CD4-positive, CD25-positive, alpha-beta regulatory T cell (primary cell): ENCODE data around the gene NTRK1. TPM values are rescaled to one million over a fixed set of nuclear protein-coding genes. Genes with fewer than 3 reads are reported as not detected.

Experiments
- ATAC-seq, 2 donors: fragments of 150-1000 bp; cut with Tn5 transposase; one replicate each; pipeline ENCODE4 v1.10.0; 2021; ENCODE audit warnings: low read depth in 2 of 2, moderate number of reproducible peaks in 2 of 2, moderate library complexity in 1 of 2
- DNase-seq, 3 donors: peaks; one replicate each; pipeline versions ENCODE4 v3.0.0 to v3.0.0-alpha.2; 2012 to 2022; ENCODE audit warnings: mixed read lengths in 1 of 3
- H3K27ac ChIP-seq: one replicate; pipeline ENCODE4 v1.7.0; 2013; ENCODE audit warnings: mild to moderate bottlenecking, low read length; ENCODE audit not compliant: insufficient read depth, poor library complexity, severe bottlenecking
- H3K27me3 ChIP-seq: one replicate; pipeline ENCODE4 v1.7.0; 2013; ENCODE audit warnings: low read length; ENCODE audit not compliant: control insufficient read depth, insufficient read depth
- H3K36me3 ChIP-seq: one replicate; pipeline ENCODE4 v1.7.0; 2013; ENCODE audit warnings: mild to moderate bottlenecking, low read length, moderate library complexity; ENCODE audit not compliant: control insufficient read depth, insufficient read depth
- H3K4me1 ChIP-seq: 2 replicates; pipeline ENCODE4 v1.7.0; 2013; ENCODE audit warnings: mild to moderate bottlenecking, low read length; ENCODE audit not compliant: insufficient read depth, control insufficient read depth, poor library complexity, severe bottlenecking
- H3K4me3 ChIP-seq: one replicate; pipeline ENCODE4 v1.7.0; 2013; ENCODE audit warnings: low read depth, mild to moderate bottlenecking, low read length, moderate library complexity
- H3K9me3 ChIP-seq, 2 experiments: 1 replicate in 1 of 2; 2 replicates in 1 of 2; pipeline ENCODE4 v1.7.0; 2013; ENCODE audit warnings: low read length in 2 of 2, mild to moderate bottlenecking in 1 of 2, moderate library complexity in 1 of 2; ENCODE audit not compliant: control insufficient read depth in 2 of 2
- H3K27ac Mint-ChIP-seq, 3 donors: one replicate each; pipeline ENCODE4 v1.8.0; 2020 to 2022; ENCODE audit warnings: mild to moderate bottlenecking in 3 of 3, mixed read lengths in 3 of 3, moderate library complexity in 2 of 3
- H3K27me3 Mint-ChIP-seq: one replicate; pipeline ENCODE4 v1.8.0; 2022; ENCODE audit warnings: mild to moderate bottlenecking, mixed read lengths
- H3K36me3 Mint-ChIP-seq: one replicate; pipeline ENCODE4 v1.8.0; 2020; ENCODE audit warnings: mixed read lengths
- H3K4me1 Mint-ChIP-seq, 4 donors: one replicate each; pipeline ENCODE4 v1.8.0; 2020 to 2022; ENCODE audit warnings: mixed read lengths in 4 of 4, mild to moderate bottlenecking in 1 of 4
- H3K4me3 Mint-ChIP-seq, 4 donors: one replicate each; pipeline ENCODE4 v1.8.0; 2020 to 2022; ENCODE audit warnings: mild to moderate bottlenecking in 4 of 4, mixed read lengths in 4 of 4, moderate library complexity in 3 of 4
- H3K9me3 Mint-ChIP-seq, 7 donors: one replicate each; pipeline ENCODE4 v1.8.0; 2020 to 2022; ENCODE audit warnings: mixed read lengths in 7 of 7, mild to moderate bottlenecking in 3 of 7, moderate library complexity in 2 of 7
- polyA plus RNA-seq, 4 donors: library from polyadenylated mRNA; unstranded; fragments of 300-500 nt; fragmentation: Illumina TruSeq; gene quantifications; one replicate each; pipeline ENCODE4 v1.2.3, GENCODE V29; 2021
- total RNA-seq: library from RNA; stranded (reverse); gene quantifications from one replicate; pipeline ENCODE4 v1.2.3, GENCODE V29; 2022

Gene NTRK1
- total and polyA plus RNA-seq, 5 donors from 2014 or later = 0.06 to 0.91 (median 0.27) TPM; not detected in 1

- H3K9me3 ChIP-seq = no peaks in the 10 kb centered on the region
- H3K36me3 ChIP-seq = no peaks in the 10 kb centered on the region
- H3K4me1 ChIP-seq = no peaks in the 10 kb centered on the region
- Mint-ChIP-seq H3K27ac (no peak overlapping the region), H3K27me3 (peaks cover 29% of the 10 kb centered on the region), H3K4me3 (no peak overlapping the region), H3K36me3 (no peaks in the 10 kb centered on the region), H3K9me3 (no peaks in the 10 kb centered on the region), H3K4me1 (no peaks in the 10 kb centered on the region)
- no peak overlapping the region for H3K4me3 ChIP-seq
- no peak for DNase-seq
- no peak overlapping the region for H3K27ac ChIP-seq
- no peak for ATAC-seq
- H3K27me3 ChIP-seq = no peaks in the 10 kb centered on the region
These were observed 21.9 kb downstream of the NTRK1 start for GRCh38 chr1:156882543-156882942.

- Mint-ChIP-seq H3K27ac (no peak overlapping the region), H3K27me3 (peaks cover 34% of the 10 kb centered on the region), H3K4me1 (no peaks in the 10 kb centered on the region), H3K36me3 (peaks cover 4% of the 10 kb centered on the region), H3K9me3 (no peaks in the 10 kb centered on the region), H3K4me3 (no peak overlapping the region)
- H3K9me3 ChIP-seq = no peaks in the 10 kb centered on the region
- no peak overlapping the region for H3K27ac ChIP-seq
- ATAC-seq (no peak), DNase-seq (no peak)
- no peaks in the 10 kb centered on the region for H3K27me3 ChIP-seq
- H3K36me3 ChIP-seq = no peaks in the 10 kb centered on the region
- H3K4me3 ChIP-seq = no peak overlapping the region
- no peaks in the 10 kb centered on the region for H3K4me1 ChIP-seq
These were observed 23.3 kb downstream of the NTRK1 start for GRCh38 chr1:156883919-156884318.

- DNase-seq (no peak), ATAC-seq (no peak)
- H3K27me3 Mint-ChIP-seq = peaks cover 39% of the 10 kb centered on the region
- H3K27ac Mint-ChIP-seq = no peak overlapping the region
- H3K4me1 Mint-ChIP-seq = no peaks in the 10 kb centered on the region
- Histone ChIP-seq H3K9me3 (no peaks in the 10 kb centered on the region), H3K27ac (no peak overlapping the region), H3K27me3 (no peaks in the 10 kb centered on the region), H3K36me3 (no peaks in the 10 kb centered on the region), H3K4me1 (no peaks in the 10 kb centered on the region), H3K4me3 (no peak overlapping the region)
- H3K9me3 Mint-ChIP-seq = no peaks in the 10 kb centered on the region
- no peak overlapping the region for H3K4me3 Mint-ChIP-seq
- H3K36me3 Mint-ChIP-seq = peaks cover 4% of the 10 kb centered on the region
These were observed 24.0 kb downstream of the NTRK1 start for GRCh38 chr1:156884560-156885184.

GRCh38 chr1:156885314-156885713 lies 24.6 kb downstream of the NTRK1 start:
- Mint-ChIP-seq H3K4me1 (peaks cover 0 to 3% (median 2%) of the 10 kb centered on the region in 4 donors), H3K36me3 (peaks cover 4% of the 10 kb centered on the region), H3K4me3 (no peak overlapping the region), H3K9me3 (no peaks in the 10 kb centered on the region), H3K27ac (no peak overlapping the region), H3K27me3 (peaks cover 46% of the 10 kb centered on the region)
- H3K27ac ChIP-seq = no peak overlapping the region
- no peaks in the 10 kb centered on the region for H3K9me3 ChIP-seq
- no peak overlapping the region for H3K4me3 ChIP-seq
- H3K27me3 ChIP-seq = no peaks in the 10 kb centered on the region
- no peak for DNase-seq
- H3K36me3 ChIP-seq = no peaks in the 10 kb centered on the region
- H3K4me1 ChIP-seq = no peaks in the 10 kb centered on the region
- ATAC-seq = no peak

GRCh38 chr1:156885880-156886355 lies 25.3 kb downstream of the NTRK1 start:
- Mint-ChIP-seq H3K27ac (no peak overlapping the region), H3K4me3 (no peak overlapping the region), H3K9me3 (no peaks in the 10 kb centered on the region), H3K4me1 (peaks cover 0 to 4% (median 3%) of the 10 kb centered on the region in 4 donors), H3K36me3 (peaks cover 4% of the 10 kb centered on the region), H3K27me3 (peaks cover 52% of the 10 kb centered on the region)
- no peaks in the 10 kb centered on the region for H3K27me3 ChIP-seq
- DNase-seq (no peak), ATAC-seq (no peak)
- H3K9me3 ChIP-seq = no peaks in the 10 kb centered on the region
- H3K4me3 ChIP-seq = no peak overlapping the region
- no peaks in the 10 kb centered on the region for H3K4me1 ChIP-seq
- H3K36me3 ChIP-seq = no peaks in the 10 kb centered on the region
- H3K27ac ChIP-seq = no peak overlapping the region

GRCh38 chr1:156886583-156887281 lies 26.1 kb downstream of the NTRK1 start:
- Mint-ChIP-seq H3K36me3 (peaks cover 4% of the 10 kb centered on the region), H3K27me3 (peaks cover 58% of the 10 kb centered on the region), H3K4me3 (no peak overlapping the region), H3K27ac (no peak overlapping the region), H3K4me1 (peaks cover 0 to 6% (median 4%) of the 10 kb centered on the region in 4 donors), H3K9me3 (no peaks in the 10 kb centered on the region)
- Histone ChIP-seq H3K27ac (no peak overlapping the region), H3K27me3 (no peaks in the 10 kb centered on the region), H3K4me3 (no peak overlapping the region), H3K4me1 (no peaks in the 10 kb centered on the region), H3K9me3 (no peaks in the 10 kb centered on the region), H3K36me3 (no peaks in the 10 kb centered on the region)
- ATAC-seq (no peak), DNase-seq (no peak)

- Mint-ChIP-seq H3K27me3 (peaks cover 58% of the 10 kb centered on the region), H3K4me1 (peaks cover 0 to 12% (median 7%) of the 10 kb centered on the region in 4 donors), H3K4me3 (no peak overlapping the region), H3K36me3 (peaks cover 4% of the 10 kb centered on the region), H3K9me3 (no peaks in the 10 kb centered on the region), H3K27ac (no peak overlapping the region)
- Histone ChIP-seq H3K27ac (no peak overlapping the region), H3K4me1 (peaks cover 4% of the 10 kb centered on the region), H3K9me3 (no peaks in the 10 kb centered on the region), H3K36me3 (no peaks in the 10 kb centered on the region), H3K4me3 (no peak overlapping the region), H3K27me3 (no peaks in the 10 kb centered on the region)
- no peak for DNase-seq
- no peak for ATAC-seq
These were observed 26.7 kb downstream of the NTRK1 start for GRCh38 chr1:156887317-156887716.

GRCh38 chr1:156887734-156888133 lies 27.1 kb downstream of the NTRK1 start:
- ATAC-seq (no peak), DNase-seq (no peak)
- H3K4me3 Mint-ChIP-seq = no peak overlapping the region
- H3K9me3 ChIP-seq = no peaks in the 10 kb centered on the region
- H3K36me3 ChIP-seq = no peaks in the 10 kb centered on the region
- H3K4me1 Mint-ChIP-seq = peaks cover 0 to 16% (median 9%) of the 10 kb centered on the region in 4 donors
- H3K4me1 ChIP-seq = peaks cover 8% of the 10 kb centered on the region
- peaks cover 62% of the 10 kb centered on the region for H3K27me3 Mint-ChIP-seq
- H3K36me3 Mint-ChIP-seq = peaks cover 4% of the 10 kb centered on the region
- no peaks in the 10 kb centered on the region for H3K9me3 Mint-ChIP-seq
- no peak overlapping the region for H3K27ac ChIP-seq
- no peak overlapping the region for H3K4me3 ChIP-seq
- H3K27me3 ChIP-seq = no peaks in the 10 kb centered on the region
- H3K27ac Mint-ChIP-seq = no peak overlapping the region
